GM18520 (cell line): ENCODE data around the gene MRPS18C.

Source experiments
- ATAC-seq: cut with Tn5 transposase; IDR thresholded peaks from one replicate; pipeline ENCODE4 v1.9.1; 2021; ENCODE audit not compliant: unreplicated experiment

The MRPS18C gene

GRCh38 chr4:83455281-83456183, at the start of gene MRPS18C, which contains the start of gene HELQ:
Gene MRPS18C, plus strand, starts transcription at chr4:83456058. Its CDS starts 20 bp downstream, at chr4:83456078.
Gene HELQ, minus strand, starts transcription at chr4:83455823. Its CDS starts 130 bp downstream, at chr4:83455693.
- peak; percentile 96 for ATAC-seq

DNA sequence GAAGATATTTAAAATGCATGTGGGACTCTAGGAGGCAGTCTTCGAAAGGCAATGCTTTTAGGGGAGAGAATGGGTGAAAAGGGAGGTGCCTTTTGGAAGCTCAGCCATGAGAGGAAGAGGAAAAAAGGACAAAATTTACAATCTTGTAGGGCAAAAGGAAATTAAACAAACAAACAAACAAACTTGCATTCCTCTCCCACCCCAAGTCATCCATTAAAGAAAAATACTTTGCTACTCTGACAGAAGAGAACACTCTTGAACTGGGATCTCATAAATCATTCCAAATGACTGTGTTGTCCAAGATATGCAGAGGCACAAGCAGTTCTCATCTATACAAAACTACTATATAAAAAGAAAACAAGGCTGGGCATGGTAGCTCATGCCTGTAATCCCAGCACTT, 47.0 kb upstream of the MRPS18C start:
- ATAC-seq: no peak

- ATAC-seq: no peak
Measured at GRCh38 chr4:83413676-83414075, 42.2 kb upstream of the MRPS18C start.

- no peak for ATAC-seq
Measured at GRCh38 chr4:83417566-83417965, 38.3 kb upstream of the MRPS18C start.

- no peak for ATAC-seq
Measured at GRCh38 chr4:83418211-83418610, 37.6 kb upstream of the MRPS18C start.

DNA sequence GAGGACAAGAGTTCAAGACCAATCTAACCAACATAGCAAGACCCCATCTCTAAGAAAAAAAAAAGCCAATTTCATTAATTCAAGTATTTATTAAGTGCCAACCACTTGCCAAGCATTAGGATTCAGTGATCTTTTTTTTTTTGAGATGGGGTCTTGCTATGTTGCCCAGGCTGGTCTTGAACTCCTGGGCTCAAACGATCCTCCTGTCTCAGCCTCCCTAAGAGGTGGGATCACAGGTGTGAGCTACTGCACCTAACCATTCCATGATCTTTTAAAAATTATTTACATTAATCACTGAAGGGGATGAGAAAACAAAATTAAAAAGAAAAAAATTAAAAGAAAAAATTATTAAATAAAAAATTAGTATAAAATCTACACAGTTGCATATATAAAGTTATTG, 24.7 kb upstream of the MRPS18C start:
- ATAC-seq: no peak

DNA sequence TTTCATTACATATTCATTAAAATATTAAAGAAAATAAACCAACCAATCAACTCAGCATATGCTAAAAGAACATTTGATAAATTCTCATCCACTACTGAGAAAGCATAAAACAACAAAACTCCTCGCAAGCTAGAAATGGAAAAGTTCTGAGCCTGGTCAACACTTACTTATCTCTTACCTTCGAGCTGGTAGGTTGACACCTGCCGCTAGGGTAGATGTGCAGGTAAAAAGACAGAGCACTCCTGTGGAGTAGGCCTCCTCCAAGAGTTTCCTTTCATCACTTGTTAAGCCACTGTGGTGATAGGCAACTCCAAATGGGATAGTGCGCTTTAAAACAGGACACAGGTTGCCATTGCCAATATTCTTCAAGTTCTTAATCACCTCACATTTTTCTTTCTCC, 19.2 kb upstream of the MRPS18C start:
- no peak for ATAC-seq

- ATAC-seq: no peak
Measured at GRCh38 chr4:83438719-83439118, 17.1 kb upstream of the MRPS18C start.

- no peak for ATAC-seq
Measured at GRCh38 chr4:83440148-83440814, 15.6 kb upstream of the MRPS18C start.

DNA sequence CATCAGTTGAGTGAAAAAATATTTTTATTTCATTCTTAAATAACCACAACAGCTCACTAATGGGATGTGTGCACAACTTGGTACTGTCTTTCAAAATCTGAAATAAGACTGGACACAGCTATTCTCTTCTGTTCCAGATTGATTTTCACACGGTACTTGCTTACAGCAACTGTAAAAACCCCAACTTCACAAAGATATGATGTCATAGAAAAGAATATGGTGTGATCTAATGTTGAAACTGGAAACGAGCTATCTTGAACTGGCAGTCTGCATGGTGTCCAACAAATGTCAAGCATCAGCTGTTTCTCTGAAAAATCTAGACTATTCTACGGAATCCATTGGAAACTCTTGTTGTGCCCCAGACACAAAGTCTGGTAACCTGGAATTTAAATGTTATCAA, 15.0 kb upstream of the MRPS18C start:
- ATAC-seq: no peak

DNA sequence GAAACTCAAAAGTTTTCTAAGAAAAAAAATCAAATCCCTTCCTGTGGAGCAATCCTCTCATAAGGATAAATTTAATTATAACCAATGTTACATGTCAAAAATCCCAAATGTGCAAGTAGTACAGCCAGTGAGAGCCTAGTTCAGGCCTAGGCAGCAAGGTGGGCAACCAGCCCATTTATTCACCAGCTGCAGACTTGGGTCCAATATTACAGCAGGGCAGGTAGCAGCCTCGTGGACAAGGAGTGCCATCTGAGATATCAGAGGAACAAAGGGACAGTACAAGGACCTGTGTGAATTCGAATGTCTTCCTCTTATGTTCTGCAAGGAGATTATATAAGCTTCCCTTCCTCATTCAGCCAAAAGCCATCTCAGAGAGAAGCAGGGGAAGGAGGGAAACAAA, 6.8 kb upstream of the MRPS18C start:
- ATAC-seq: no peak

GRCh38 chr4:83454686-83455085, 1.2 kb upstream of the MRPS18C start:
- ATAC-seq: no peak

DNA sequence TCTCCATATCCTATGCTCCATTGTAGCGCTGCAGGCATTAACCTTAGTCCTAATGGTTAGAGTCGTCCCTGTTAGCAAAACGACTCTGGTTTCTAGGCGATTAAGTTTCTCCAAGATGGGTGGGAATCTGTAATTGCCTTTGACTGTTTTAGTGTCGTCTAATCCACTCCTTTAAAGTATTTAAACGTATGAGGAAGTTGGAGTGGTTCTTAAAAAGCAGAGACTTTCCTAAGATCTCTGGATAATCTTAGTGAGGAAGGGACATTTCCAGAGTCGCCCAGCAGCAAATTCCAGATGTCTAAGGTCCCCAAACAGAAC, 285 bp downstream of the MRPS18C start:
- ATAC-seq: no peak

DNA sequence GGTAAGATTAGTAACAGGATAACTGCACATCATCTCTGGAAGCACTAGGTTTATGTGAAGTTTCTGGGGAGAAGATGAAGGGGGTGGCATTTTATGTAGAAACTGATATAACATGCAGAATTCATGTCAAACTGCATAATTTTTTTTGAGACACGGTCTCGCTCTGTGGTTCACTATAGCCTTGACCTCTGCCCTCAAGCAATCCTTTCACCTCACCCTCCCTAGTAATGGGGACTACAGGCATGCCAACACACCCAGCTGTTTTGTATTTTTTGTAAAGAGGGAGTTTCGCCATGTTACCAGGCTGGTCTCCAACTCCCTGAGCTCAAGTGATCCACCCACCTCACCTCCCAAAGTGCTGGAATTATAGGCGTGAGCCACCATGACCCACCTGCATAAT, 17.6 kb downstream of the MRPS18C start:
- no peak for ATAC-seq

DNA sequence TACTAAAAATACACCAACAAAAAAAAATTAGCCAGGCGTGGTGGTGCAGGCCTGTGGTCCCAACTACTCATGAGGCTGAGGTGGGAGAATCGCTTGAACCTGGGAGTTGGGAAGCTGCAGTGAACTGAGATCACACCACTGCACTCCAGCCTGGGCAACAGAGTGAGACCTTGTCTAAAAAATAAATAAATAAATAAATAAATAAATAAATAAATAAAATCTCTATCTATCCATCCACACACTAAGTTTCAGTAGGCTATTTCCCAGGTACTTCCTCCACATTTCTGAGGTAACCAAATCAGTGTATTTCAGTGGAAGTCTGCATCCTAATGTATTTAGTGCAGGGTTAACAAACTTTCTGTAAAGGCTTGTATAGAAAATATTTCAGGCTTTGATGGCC, 18.1 kb downstream of the MRPS18C start:
- ATAC-seq: no peak

- peak; percentile 96 for ATAC-seq
Measured at GRCh38 chr4:83484500-83485461, 28.9 kb downstream of the MRPS18C start, which contains the start of gene ABRAXAS1. Gene ABRAXAS1, minus strand, starts transcription at chr4:83485100. Its CDS starts 28 bp downstream, at chr4:83485072.

- ATAC-seq: no peak
Measured at GRCh38 chr4:83486457-83487129, 30.7 kb downstream of the MRPS18C start.

- no peak for ATAC-seq
Measured at GRCh38 chr4:83489711-83490326, 34.0 kb downstream of the MRPS18C start.

- ATAC-seq: no peak
Measured at GRCh38 chr4:83490876-83491450, 35.1 kb downstream of the MRPS18C start.
